ENCODE measurements around the gene KAT8. TPM values are rescaled to one million over a fixed set of nuclear protein-coding genes. Genes with fewer than 3 reads are reported as not detected.

KAT8 gene
- total and polyA plus RNA-seq, 12 donors: 51.9 to 107 (median 66.0) TPM

DNA sequence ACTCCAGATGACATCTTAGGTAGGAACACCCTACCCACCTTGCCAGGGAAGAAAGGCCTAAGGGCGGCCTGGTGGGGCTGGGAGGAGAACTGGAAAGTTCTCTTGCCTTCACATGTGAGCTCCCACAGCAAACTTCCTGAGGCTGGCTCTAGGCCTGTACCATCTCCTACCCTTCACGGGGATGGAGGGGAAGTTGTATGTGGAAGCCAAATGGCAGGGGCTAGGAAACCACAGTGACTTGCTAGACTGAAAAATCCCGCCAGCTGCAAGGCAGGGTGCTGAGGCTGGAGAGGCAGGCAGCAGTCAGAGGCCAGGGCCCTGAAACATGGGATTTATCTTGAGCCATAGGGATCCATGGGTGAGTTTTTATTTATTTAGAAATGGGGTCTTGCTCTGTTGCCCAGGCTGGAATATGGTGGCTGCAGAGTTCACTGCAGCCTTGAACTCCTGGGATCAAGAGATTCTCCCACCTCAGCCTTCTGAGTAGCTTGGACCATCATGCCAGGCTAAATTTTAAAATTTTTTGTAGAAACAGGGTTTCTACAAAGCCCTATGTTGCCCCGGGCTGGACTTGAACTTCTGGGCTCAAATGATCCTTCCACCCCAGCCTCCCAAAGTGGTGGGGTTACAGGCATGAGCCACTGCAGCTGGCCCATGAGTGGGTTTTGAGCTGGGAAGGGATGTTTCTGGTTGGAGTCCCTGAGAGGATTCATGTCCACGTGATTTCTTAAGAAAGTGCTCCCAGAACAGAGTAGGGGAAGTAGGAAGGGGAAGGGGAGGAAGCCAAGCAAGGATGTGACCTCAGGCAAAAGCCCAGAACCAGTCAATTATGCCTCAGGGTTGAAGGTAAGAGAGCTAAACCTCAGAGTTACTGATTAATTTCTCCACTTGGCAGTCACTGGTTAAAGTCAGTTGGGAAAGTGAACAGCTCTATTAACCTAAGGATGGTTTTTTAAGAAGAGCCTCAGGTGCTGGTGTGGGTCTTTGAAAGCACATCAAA is 4.0 kb upstream of the KAT8 start:
- H3K36me3 ChIP-seq: peaks cover 0 to 42% (median 30%) of the 10 kb centered on the region in 9 donors
- ATAC-seq (peak in 1 of 8 donors; percentile 28), DNase-seq (no peak)
- peaks cover 17 to 73% (median 46%) of the 10 kb centered on the region in 9 donors for H3K4me1 ChIP-seq
- no peaks in the 10 kb centered on the region for H3K27me3 ChIP-seq
- WGBS, 2 donors: 64 to 75% methylated on average over 5 of the region's 5 CpGs
- peak overlapping the region in 1 of 10 donors; percentile 0 for H3K4me3 ChIP-seq
- no peak for TF ChIP-seq CTCF (IDR thresholded peaks at IDR 0.05)
- H3K27ac ChIP-seq: peak overlapping the region; percentile 57 to 90 (median 84)
- H3K9me3 ChIP-seq: no peaks in the 10 kb centered on the region
- intact Hi-C loops (cut with DNase I): loop anchor here in 1 of 10 donors (10.0 kb wide), 1 partner anchor 341 kb away; the partner anchor contains the start of gene ARMC5

DNA sequence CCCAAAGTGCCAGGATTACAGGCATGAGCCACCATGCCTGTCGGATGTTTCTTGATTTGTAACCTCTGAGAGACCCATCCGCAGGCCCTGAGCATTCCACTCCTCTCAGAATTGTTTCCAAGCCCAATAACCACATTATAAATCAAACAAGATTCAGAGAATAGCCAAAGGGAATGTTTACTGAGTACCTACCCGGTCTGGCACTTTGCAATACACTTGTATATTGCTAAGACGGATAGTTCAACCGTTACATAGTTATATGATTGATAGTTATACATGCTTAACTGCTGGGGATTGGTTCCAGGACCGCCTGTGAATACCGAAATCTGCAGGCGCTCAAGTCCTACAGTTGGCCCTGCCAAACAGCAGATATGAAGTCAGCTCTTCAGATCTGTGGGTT is 3.0 kb upstream of the KAT8 start:
- Histone ChIP-seq H3K27me3 (no peaks in the 10 kb centered on the region), H3K36me3 (peaks cover 0 to 45% (median 31%) of the 10 kb centered on the region in 9 donors), H3K4me3 (no peak overlapping the region), H3K4me1 (peaks cover 13 to 73% (median 47%) of the 10 kb centered on the region in 9 donors), H3K9me3 (no peaks in the 10 kb centered on the region), H3K27ac (peak overlapping the region in 9 of 10 donors; percentile 76 to 90 (median 86))
- TF ChIP-seq CTCF (IDR thresholded peaks at IDR 0.05): no peak
- no peak for DNase-seq
- no peak for ATAC-seq
- WGBS, 2 donors: 92 to 94% methylated on average over 8 of the region's 8 CpGs
- intact Hi-C loops (cut with DNase I): loop anchor here in 1 of 10 donors (10.0 kb wide), 1 partner anchor 340 kb away; the partner anchor contains the start of gene ARMC5

GRCh38 chr16:31118223-31119155 is 1.0 kb downstream of the KAT8 start:
- DNase-seq (no peak), ATAC-seq (peak in 3 of 8 donors; percentile 2 to 13 (median 11))
- Histone ChIP-seq H3K27me3 (no peaks in the 10 kb centered on the region), H3K36me3 (peaks cover 0 to 48% (median 37%) of the 10 kb centered on the region in 9 donors), H3K4me3 (peak overlapping the region; percentile 44 to 87 (median 74)), H3K9me3 (no peaks in the 10 kb centered on the region), H3K4me1 (peaks cover 2 to 53% (median 30%) of the 10 kb centered on the region in 9 donors), H3K27ac (peak overlapping the region; percentile 91 to 98 (median 96))
- intact Hi-C loops (cut with DNase I): loop anchor here in 5 of 10 donors (1.0 to 10.0 kb wide), 4 partner anchors 20 to 336 kb away; partner anchors contain the start of genes ARMC5 (in 1 of the 5) and FUS (in 1 of the 5)
- 52 to 58% methylated on average over 9 of the region's 9 CpGs for WGBS, 2 donors
- no peak for TF ChIP-seq CTCF (IDR thresholded peaks at IDR 0.05)

All from heart right ventricle (tissue), 16 donors.